Stimulated activated CD4-positive, alpha-beta T cell treated with anti-CD3 and anti-CD28 coated beads, Interleukin-2, amount 100 ng/mL, for 4 hours (primary cell): ENCODE data around the gene ZFHX3.

Experiments
- DNase-seq: peaks from one replicate; pipeline ENCODE4 v3.0.0-alpha.2; 2020; ENCODE audit warnings: low read depth

The ZFHX3 gene

GRCh38 chr16:72739577-72739976 is 308.4 kb downstream of the ZFHX3 start:
- DNase-seq, result no peak

GRCh38 chr16:72736074-72736473 is 311.9 kb downstream of the ZFHX3 start:
- DNase-seq, result no peak
